NCI-H2196 treated with DMSO at 0.1 percent for 48 hours (cell line): Measurements from ENCODE around the gene CCIN.

Source experiments
- DNase-seq: peaks from one replicate; lab custom pipeline; 2025; ENCODE audit not compliant: unreplicated experiment; lab: John Stamatoyannopoulos, UW

CCIN gene

DNA sequence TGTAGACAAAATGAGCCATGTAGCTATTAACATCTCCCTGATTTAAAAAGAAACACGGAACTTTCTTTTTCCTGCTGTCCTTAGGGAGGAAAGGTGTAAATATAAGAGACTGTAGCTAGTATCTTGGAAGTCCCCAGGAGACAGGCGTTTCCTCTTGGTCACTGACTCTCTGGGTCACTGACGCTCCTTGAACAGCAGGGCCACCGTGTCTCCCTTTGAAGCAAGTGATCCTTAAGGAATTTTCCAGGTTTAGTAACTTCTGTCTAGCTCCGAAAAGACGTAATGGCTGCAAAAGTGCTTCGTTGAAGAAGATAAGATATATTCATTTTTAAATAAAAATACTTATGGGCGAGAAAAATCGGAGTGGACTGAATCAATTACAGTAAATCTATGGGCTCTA is 20.8 kb downstream of the CCIN start:
- no peak for DNase-seq

DNA sequence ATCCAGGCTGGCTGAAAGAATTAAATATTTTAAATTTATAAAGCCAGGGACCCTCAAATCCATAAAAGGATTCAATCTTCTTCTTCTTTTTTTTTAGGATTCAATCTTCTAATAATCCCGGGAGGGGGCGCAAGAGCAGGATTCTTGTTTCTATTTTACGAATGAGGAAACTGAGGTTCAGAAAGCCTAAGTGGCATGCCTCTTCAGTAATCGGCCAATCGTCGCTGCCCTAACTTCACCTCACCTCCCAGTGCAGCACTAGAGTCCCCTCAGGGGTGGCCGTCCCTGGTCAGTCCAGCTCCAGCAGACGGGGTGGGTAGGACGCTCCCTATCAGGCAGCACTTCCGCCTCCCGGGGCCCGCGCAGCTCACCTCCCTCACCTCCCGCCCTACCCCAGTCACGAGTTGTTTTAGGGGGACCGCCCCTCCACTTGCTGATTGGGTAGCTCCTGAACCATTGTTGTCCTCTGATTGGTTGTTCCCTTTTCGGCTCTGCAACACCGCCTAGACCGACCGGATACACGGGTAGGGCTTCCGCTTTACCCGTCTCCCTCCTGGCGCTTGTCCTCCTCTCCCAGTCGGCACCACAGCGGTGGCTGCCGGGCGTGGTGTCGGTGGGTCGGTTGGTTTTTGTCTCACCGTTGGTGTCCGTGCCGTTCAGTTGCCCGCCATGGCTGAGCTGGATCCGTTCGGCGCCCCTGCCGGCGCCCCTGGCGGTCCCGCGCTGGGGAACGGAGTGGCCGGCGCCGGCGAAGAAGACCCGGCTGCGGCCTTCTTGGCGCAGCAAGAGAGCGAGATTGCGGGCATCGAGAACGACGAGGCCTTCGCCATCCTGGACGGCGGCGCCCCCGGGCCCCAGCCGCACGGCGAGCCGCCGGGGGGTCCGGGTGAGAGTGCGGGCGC is 21.5 kb downstream of the CCIN start, which contains the start of gene CLTA:
Gene CLTA, plus strand, starts transcription at position 534 of the 902 bp plus-strand sequence. Its CDS starts 136 bp downstream, at position 670.
- DNase-seq: peak; percentile 97

- no peak for DNase-seq
Measured at GRCh38 chr9:36191290-36191645, 22.1 kb downstream of the CCIN start.

DNA sequence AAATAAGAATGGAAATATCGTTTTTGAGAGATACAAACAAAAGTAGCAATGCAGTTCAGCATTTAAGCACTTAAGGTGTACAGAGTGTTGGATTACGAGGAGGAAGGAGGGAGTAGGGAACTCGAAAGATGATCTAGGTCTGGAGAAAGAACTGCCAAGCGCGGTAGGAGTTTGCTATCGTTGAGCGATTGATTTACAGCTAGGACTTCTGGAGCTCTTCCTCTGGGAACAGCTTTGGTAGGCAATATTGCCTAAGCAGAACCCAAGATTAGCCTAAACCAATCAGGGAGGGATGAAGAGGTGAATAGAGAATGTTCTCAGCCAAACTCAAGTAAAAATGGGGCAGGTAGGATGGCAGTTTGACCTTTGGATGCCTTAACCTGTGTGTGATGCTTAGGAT is 22.5 kb downstream of the CCIN start:
- DNase-seq: no peak

GRCh38 chr9:36192196-36192595 is 23.0 kb downstream of the CCIN start:
- no peak for DNase-seq

- DNase-seq: no peak
Measured at GRCh38 chr9:36193023-36193422, 23.8 kb downstream of the CCIN start.

DNA sequence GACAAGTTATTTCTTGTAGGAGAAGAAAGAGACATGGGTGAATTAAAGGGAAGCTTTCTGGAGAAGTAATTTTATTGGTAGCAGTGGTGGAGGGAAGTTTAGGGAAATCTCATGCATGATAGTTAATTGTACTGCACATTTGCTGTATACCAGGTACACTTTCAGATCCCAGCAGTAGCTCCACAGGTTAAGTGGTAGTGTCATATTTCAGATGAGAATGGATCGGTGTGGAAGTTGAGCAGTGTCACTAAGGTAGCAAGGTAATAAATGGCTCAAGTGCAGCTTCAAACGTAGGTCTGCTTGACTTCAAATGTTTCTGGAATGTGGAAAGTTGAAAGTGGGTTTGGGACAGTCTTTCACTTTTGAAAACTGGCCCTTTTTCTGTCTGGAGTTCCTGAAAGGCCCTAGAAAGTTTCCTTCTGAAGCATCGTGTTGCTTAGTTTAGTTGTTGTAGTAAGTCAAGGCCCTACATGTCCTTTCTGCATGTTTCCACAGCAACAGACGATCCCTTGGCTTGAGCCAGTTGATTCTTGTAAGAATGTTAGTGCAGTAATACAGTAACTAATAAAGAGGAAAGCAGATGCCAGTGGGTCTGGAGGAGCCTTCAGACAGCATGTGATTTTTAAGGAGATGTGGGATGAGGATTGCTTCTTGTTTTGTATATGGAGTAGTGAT is 25.3 kb downstream of the CCIN start:
- DNase-seq: no peak

DNA sequence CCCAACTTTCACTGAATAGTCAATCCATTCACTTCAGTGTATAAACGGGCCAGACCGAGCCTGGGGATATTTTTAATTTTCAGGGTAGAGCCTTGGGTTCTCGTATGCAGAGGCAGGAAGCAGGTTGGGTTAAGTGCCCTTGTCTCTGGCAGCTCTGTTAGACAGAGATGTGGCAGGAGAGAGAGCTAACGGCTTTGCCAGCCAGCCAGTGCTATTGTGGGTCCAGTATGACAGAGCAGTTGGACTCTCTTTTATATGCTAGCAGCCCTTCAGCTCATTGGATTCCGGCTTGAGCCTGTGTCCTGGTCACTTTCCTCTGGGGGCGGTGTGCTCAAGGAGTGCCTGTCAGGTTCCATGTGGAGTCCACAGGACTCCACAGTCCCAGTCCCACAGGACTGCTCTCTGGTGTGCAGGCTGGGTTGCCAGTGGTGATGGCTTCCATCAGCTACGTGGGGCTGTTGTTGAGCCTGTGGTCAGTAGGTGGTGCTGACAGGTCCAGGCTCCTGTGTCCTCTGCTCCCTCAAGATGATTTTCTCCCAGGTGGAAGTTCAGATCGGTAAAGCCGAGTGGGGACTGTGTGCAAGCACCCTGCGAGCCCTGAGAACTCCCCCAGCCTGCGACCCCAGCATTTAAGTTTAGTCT is 35.8 kb downstream of the CCIN start:
- no peak for DNase-seq

- DNase-seq: no peak
Measured at GRCh38 chr9:36207016-36207415, 37.8 kb downstream of the CCIN start.

DNA sequence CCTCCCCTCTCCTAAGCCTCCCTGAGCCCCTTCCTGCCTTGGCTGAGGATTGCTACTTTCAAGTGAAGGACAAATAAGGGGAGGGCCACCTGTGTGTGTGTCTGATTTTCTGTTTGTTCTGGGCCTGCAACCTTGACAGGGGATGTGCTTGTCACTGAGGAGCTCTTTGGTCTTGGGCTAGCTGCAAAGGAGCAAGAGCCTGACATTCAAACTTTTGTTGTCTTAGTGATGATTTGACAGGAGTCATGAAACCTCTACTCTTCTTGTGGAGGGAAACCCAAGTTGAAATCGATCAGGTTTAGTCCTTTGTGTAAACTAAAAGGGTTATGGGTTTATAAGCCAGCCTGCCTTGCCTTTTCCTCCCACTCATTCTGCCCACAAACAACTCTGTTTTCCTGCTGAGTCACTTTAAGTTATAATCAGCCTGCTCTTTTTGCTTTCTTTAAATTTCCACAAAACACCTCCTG is 38.4 kb downstream of the CCIN start:
- DNase-seq: no peak

DNA sequence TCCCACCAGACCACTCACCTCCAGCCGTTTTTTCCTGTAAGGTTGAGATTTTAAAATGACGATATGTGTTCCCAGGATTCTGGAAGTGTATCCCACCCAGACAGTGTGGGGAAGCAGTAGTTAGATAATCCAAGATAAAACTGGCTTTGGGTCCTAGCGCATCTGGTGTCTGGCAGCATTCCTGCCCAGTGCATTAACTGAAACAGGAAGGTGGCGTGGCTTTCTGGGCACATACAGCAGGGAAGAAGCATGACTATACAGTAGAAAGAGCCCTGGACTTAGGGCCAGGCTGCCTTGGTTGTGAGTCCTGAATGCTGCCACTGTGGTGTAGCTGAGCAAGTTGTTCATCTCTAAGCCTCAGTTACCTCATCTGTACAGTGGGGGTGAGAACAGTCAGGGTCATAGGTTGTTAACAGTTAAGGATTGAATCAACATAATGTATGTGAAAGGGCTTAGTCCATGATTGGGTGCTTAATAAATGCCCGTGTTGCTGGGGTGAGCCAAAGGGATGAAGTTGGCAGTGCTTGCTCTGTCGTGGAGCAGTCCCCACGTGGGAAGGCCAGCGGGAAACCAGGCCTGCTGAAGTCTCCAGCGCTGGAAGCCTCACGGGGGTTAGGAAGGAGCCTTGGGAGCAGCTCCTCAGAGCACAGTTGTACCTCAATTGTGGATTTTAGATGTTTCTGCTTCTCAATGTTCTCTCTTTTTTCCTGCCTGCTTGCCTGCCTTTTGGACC is 39.5 kb downstream of the CCIN start:
- DNase-seq: no peak

GRCh38 chr9:36210722-36211121 is 41.5 kb downstream of the CCIN start:
- DNase-seq: no peak

DNA sequence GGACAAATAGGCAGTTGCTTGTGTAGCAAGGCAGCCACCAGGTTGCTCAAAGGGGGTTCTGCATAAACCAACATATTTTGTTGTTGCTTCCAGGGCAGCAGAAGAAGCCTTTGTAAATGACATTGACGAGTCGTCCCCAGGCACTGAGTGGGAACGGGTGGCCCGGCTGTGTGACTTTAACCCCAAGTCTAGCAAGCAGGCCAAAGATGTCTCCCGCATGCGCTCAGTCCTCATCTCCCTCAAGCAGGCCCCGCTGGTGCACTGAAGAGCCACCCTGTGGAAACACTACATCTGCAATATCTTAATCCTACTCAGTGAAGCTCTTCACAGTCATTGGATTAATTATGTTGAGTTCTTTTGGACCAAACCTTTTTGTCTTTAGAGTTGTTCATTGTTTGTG is 42.3 kb downstream of the CCIN start:
- no peak for DNase-seq

GRCh38 chr9:36213387-36213786 is 44.2 kb downstream of the CCIN start:
- DNase-seq: no peak

- DNase-seq: no peak
Measured at GRCh38 chr9:36213989-36214388, 44.8 kb downstream of the CCIN start.

DNA sequence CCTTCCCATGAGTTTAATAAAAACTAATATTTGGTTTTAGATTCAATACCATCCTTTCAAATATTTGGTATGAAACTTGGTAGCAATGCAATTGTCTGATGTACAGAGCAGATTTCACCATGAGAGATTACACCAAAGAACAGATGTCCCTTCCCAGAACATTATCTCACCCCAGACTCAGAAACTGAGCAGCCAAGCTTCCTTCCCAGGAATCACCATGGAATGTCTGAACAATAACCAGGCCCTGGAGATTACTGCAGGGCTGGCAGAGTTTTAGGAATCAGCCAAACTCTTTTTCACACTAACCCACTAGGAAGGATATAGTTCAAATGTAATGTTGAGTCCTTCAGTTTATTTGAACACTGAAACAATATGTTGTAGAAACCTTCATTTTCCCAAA is 45.4 kb downstream of the CCIN start:
- no peak for DNase-seq

- DNase-seq: no peak
Measured at GRCh38 chr9:36217256-36217968, 48.2 kb downstream of the CCIN start.

GRCh38 chr9:36218011-36218410 is 48.8 kb downstream of the CCIN start:
- no peak for DNase-seq

- DNase-seq: no peak
Measured at GRCh38 chr9:36218411-36218901, 49.3 kb downstream of the CCIN start.
